Measurements from ENCODE around the gene CFAP99. TPM values are rescaled to one million over a fixed set of nuclear protein-coding genes. Genes with fewer than 3 reads are reported as not detected.
"Not testable (repeated sequence)": the region's sequence is repeated elsewhere in the genome, so short reads cannot be mapped to it uniquely, and the experiment has no call there.

Gene CFAP99
- total RNA-seq, 1 donor from 2014 or later = 0.17 TPM

DNA sequence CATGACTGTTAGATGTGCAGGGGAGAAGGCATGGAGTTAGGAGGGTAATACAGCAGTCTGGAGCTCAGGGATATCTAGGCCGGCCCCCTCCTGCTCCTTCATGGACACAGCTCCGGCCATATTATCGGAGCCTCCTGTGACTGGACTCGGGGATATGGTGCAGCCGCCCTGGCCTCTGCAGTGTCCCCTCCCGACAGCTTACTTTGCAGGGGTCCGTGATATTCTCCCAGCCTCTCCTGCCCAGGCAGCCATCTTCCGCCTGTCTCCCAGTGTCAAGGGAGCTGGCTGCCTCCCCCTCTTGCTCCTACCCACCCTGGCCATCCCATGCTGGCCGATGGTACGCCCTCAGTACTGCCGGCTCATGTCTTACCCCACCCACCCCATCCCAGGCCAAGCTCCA, 30.3 kb downstream of the CFAP99 start:
- no peak for DNase-seq

DNA sequence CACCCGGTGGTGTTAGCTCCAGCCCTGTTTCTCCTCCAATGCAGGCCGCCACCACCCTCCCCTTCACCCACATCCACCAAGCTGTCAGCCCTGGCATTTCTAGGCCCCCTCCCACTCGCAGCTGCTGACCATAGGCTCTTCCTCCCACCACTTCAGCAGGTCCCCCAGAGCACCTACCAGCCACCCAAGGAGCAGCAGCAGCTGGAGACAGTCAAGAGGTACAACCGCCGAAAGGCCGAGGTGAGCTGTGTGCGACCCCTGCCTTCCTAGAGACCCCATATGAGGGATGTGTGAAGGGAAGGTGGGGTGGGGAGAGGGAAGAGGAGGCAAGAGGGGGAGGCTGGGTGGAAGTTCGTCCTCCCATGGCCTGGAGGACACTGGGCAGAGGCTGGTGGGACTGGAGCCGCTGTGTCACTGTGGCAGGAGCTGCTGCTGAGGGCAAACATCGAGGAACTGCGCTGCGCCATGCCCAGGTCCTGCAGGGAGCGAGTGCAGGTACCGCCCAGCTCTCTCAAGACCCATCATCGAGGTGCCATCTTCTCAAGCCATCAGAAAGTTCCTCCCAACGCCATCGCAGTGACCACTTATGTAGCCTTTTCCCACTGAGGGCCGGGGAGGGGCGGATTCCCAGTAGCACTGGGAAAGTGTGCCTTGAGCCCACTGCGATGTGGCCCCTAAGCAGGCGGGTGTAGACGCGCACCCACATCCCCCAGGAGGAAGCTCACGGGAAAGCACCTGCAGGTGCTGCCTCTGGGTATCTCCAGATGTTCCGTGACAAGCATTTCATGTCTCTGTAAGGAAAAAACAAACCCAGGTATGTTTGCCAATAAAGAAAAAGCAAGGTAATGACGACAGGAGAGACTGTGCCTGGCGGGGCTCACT, 31.0 kb downstream of the CFAP99 start:
- DNase-seq = no peak

DNA sequence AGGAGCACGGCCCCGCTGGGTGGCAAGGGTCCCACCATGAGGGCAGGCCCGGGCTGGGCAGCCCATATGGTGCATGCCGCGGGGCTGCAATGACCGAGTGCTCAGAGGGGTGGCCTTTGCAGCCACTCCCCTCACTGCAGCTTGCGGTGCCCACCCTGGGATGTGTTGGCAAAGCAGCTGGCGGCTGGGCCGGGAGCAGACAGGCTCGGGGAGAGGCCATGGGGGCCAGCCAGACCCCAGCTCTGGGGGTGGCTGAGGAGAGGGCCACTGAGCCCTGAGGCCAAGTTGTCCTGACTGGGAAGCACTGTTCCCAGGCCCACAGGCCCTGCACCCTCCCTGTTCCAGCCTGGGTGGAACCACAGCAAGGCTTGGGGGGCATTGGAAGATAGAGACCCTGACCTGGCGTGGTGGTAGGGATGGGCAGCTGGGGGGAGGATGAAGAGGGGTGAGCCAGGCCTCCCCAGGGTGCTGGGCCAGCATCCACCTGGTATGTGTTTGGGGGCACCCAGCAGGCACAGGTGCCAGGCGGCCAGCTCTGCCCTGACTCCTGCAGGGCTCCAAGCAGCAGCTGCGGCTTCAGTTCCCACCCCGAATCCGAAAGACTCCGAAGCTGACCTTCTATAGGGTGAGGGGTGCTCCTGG, 31.8 kb downstream of the CFAP99 start:
- no peak for DNase-seq

DNA sequence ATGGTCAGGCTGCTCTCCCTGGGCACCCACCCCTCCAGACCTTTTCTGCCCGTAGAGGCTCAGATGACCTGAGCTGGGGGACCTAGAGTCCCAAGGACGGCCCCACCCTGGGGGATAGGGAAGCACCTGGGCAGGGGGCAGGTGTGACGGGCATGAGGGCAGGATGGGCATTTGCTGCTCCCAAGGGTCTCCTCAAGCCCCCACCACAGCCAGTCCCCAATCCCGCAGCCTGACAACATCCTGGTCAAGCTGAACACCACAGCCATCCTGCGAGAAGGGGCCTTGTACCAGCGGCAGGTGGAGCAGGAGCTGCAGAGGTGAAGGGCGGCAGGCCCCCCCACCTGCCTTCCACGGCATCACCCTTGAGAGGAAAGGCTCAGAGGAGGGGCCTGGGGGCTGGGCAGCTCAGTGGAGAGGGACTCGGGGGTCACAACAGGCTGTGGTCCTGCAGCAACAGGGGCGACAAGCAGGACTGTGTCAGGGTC, 32.3 kb downstream of the CFAP99 start:
- DNase-seq = no peak

DNA sequence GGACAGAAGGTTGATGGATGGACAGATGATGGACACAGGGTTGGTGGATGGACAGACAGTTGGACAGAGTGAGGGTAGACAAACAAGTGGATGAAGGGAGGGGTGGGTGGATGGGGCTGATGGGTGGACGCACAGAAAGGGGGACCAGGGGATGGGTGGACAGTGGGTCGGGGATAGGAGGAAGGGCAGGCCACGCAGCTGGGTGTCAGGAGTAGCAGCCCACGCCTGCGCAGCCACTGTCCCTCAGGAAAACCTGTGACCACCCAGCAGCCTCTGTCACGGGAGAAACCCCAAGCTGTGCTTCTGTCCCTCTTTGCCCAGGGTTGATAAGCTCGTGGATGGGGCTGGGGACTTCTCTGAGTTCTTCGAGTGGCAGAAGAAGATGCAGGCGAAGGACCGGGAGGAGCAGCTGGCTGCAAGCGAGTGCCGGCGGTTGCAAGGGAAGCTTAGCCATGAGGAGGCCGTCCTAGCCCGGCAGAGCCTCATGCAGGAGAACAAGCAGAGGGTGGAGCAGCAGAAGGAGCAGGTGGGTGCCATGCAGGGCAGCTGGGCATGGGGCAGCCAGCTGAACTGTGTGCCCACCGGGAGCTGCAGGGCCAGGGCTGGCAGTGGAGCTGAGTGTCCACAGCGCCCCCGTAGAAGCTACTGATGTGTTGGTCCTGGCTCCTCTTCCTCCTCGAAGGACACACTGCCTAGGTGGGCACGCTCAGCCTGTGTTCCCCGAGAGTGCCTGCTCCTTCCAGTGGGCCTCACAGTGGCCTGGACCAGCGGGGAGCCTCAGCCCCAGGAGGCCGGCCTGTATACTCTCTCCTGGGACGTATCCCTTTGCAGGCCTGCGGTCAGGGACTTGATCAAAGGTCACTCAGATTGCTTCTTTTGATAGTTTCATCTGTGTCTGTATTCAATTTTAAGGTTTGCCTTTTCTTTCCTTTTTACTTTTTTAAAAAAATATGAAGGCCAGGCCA, 33.3 kb downstream of the CFAP99 start:
- no peak for DNase-seq

DNA sequence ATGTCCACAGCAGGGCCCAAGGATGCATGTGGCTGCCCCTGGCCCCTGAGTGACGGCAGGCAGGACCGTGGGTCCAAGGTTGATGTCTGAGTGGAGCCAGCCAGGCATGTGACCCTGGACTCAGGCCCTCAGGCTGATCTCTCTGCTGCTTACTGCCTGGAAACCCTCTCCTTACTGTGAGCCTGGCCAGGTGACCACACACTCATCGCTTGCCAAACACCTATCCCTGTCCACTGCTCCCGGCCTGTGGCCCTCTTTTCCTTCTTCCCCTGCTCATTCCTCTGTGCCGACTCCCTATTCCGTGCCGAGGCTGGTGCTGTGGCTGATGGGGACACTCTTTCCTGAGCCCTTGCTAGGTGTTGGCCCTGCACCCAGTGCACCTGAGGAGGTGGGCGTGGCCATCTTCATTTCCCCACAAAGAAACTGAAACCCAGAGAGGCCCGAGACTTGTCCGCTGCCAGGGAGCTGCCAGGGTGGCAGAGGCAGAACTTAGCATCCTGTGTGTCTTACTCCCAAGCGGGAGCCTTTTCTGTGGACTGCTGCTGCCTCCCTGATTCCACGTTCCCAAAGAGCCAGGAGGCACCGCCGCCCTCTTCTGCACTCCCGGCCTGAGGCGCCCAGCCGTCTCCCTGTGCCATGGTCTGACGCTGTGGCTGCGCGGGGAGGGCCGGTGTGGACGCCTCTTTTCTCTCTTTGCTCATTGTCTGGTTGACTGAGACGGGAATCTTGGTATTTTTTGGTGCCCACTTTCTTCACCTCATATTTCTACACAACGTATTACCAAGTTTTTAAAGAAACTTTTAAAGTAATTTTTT, 38.9 kb downstream of the CFAP99 start:
- no peak for DNase-seq

DNA sequence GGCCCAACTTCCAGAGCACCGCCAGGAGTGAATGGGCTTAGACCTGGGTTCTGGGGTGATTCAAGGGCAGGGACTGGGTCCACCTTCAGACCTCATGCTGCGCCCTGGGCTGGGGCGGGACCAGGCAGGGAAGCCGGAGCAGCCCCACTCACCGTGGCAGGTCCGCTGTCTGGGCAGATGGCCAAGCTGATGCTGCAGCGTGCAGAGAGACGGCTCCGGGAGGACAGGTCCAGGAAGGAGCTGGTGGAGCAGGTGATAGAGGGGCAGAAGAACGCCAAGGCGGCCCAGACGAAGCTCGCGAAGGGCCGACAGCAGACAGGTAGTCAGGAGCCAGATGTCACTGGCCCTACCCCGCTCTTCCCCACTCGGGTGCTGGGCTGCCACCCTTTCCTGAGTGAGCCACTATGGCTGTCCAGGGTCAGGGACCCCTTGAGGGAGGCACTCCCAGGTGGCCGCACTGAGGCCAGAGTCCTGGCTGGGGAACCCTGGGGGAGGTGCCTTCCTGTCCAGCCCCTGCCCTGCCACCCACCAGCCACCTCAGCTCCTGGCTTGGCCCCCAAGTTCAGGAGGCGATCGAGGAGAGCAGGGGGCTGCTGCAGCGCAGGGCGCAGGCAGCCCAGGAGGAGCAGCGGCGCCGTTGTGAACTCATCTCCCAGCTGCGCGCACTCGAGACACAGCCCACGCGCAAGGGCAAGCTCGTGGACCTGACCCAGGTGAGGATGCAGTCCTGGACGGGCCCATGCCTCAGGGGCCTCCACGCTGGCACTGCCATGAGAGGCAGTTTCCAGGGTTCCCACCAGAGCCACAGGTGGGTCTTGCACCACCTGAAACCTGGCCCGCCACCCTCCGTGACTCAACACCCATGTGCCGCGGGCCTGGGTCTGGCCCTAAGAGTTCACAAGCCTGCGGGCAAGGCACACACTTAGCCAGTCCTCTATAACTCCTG, 40.1 kb downstream of the CFAP99 start:
- DNase-seq = no peak

DNA sequence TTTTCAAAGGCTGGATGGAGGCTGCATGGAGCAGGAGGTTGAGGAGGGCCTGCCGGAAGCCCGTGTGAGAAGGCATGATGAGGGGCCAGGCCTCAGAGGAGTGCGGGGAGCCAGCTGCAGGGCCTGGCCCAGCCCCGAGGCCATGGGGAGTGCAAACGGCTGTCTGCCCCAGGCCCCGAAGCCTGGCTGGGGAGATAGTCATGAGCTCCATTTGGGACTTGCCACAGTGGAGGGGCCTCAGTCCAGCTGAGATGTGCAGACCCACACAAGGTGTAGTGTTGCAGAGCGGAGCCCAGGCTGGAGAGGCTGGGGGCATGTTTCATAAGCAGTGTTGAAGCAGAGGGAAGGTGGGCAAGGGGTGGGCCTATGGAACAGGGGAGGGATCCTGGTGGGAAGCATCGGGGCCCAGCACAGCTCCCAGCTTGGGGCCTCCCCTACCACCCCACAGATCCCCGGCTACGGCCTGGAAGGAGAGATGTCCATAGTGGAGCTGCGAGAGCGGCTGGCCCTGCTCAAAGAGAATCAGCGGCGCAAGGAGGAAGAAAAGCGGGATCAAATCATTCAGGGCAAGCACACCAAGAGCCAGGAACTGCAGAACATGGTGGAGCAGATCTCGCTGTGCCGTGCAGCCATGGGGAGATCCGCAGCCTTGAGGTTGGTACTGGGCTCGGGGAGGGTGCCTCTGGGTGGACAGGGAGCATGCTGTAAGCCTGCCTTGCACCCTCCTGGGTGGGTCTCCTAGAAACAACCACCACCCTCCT, 41.0 kb downstream of the CFAP99 start:
- no peak for DNase-seq

DNA sequence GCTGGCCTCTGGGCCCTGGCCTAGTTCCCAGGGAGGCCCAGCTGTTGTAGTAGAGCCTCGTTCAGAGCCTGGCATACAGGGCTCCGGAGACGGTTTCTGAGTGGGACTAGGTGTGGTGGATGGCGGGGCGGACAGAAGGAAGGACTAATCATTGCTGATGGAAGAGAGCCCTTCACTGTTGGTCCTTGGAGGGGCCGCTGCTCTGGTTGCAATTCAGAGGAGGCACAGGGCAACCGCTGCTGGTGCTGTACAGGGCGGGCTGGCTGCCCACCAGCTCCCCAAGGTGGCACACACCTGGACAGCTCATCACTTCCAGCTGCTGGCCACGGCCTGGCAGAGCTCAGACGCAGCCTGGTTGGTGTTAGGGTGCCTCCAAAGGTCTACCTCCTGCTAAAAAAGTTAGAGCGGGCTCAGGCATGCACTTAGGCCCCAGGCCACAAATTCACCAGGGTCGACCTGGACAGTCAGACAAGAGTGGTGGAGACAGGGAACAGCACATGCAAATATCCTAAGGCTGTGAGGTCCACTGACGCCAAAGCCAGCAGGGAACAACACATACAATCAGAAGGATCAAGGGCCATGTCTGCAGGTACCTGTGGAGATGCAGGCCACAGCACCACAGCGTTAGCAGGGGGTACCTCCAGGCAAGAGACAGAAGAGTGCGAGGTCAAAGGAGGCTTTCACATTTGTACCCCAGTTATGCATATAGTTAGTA, 42.6 kb downstream of the CFAP99 start:
- no peak for DNase-seq

DNA sequence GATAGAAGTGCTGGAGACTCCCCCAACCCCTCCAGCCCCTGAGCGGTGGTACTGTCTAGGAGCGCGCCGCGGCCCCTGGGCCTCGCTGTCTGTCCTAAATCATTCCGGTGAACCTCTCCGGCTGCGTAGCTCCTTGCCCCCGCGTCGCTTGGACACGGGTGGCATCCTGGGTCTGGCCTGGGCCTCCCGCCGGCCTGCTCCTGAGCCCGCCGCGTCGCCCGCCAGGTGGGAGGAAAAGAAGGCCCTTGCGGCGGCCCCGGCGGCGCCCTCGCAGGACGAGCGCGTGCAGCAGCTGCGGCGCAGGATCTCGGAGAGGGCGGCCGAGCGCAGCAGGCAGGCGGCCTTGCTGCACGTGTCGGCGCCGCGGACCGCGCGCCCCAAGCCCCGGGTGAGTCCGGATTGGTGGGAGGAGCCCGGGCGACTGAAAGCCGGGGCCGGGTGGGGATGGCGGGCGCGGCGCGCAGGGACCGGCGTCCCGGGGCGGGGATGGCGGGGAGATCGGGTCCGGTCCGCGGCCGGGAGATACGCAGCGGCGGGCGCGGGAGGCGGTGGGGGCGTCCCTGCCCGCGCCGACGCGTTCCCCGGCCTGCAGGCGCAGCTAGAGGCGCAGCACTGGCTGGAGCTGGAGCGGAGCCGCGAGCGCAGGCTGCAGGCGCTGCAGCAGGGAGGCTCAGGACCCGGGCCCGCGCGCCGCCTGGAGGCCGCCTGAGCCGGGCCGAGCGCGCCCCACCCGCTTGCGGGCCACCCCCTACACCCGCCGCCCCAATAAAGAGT, 43.6 kb downstream of the CFAP99 start:
- peak; percentile 86 for DNase-seq

DNA sequence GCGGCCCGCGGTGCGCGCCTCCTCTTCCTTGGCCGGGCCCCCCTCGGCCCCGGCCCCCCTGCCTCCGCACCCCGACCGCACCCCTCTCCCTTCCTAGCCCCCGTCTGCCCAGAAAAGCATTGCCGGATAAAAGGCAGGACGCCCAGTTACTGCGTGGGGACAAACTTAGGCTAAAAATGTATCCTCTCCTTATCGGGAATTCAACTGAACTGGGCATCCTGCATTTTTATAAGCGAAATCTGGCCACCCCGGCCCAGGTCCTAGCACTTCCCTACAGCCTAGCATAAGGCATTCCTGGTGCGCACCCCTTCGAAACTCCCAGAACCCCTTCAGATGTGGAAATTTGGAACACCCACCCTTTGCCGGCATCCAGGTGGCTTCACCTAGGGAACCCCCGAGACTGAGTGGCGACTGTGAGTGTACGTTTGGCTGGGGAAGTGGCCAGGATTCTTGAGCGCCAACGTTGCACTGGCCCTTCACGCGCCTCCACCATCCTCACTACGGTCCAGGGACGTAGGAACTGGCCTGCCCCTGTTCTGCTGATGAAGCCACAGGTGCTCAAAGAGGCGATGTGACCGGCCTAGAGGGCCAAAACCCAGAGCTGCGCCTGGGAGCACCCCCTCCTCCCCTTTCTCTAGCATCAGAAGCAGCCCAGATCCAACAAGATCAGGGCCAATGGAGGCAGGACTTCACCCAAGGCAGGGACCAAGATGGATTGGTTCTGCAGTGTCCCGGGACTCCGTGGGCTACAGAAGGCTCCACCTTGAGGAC, 44.4 kb downstream of the CFAP99 start:
- no peak for DNase-seq

DNA sequence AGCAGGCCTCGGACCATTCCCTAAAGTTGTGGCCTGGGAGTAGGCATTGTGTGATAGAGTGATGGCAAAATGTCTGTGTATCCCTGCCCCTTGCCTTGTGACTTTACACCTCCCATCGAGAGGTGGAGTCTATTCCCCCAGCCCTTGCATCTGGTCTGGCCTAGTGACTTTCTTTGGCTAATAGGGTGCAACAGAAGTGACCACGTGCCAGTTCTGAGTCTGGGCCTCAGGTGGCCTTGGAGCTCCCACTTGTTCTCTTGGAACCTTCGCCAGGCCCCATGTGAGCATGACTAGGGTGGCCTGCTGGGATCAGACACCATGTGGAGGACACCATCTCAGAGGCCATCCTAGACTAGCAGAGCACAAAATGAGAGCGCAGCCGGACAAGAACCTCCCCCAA, 46.3 kb downstream of the CFAP99 start:
- DNase-seq = no peak

DNA sequence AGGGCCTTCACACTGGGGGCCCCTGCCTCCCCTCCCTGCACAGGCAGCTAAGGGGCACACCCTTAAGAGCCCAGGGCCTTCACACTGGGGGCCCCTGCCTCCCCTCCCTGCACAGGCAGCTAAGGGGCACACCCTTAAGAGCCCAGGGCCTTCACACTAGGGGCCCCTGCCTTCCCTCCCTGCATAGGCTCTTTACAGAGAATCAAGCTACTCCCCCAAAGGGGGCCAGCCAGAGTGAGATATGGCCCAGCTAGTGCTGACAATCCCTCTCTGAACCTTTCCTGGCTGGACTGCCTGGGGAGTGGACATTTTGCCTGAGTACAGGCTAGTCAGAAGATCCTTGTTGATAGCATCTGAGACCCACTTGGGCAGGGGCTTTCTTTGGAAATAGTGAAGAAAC, 46.8 kb downstream of the CFAP99 start:
- not testable (repeated sequence) for DNase-seq

DNA sequence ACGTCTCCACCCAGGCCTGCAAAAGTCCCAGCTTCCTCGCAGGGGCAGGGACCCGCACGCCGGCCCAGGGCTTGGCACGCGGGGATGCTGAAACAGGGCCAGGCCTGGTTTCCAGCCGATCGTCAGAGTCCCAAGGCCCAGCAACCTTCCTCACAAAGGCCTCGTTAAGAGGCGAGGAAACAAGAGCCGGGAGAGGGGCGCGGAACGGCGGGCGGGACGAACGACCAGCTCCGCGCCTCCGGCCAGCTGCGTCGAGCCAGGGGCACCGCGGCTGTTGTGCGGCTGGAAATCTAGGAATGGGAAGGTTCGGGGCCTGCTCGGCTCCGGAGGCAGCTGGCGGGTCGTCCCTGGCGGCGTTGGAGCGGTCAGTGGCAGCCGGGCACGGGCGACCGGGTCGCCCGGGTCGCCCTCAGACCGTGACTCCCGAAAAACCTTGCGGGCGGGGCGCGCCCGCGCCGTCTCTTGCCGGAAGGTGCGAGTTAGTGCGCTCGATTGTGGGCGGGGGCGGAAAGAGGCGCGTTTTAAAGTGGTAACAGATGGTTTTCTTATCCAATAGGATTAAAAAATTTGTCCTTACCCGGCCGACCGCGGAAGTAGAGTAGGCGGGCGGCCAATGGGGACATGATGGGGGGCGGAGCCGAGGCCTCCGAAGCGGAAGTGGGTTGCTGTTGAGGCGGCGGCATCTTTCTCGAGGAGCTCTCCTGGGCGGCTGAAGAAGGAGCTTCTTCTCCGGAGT, 49.9 kb downstream of the CFAP99 start, which contains the start of gene RNF4:
RNF4 (plus strand) TSS at position 651 of the 736 bp plus-strand sequence. CDS start 21,388 bp downstream, outside the sequence.
- DNase-seq = peak; percentile 96

DNA sequence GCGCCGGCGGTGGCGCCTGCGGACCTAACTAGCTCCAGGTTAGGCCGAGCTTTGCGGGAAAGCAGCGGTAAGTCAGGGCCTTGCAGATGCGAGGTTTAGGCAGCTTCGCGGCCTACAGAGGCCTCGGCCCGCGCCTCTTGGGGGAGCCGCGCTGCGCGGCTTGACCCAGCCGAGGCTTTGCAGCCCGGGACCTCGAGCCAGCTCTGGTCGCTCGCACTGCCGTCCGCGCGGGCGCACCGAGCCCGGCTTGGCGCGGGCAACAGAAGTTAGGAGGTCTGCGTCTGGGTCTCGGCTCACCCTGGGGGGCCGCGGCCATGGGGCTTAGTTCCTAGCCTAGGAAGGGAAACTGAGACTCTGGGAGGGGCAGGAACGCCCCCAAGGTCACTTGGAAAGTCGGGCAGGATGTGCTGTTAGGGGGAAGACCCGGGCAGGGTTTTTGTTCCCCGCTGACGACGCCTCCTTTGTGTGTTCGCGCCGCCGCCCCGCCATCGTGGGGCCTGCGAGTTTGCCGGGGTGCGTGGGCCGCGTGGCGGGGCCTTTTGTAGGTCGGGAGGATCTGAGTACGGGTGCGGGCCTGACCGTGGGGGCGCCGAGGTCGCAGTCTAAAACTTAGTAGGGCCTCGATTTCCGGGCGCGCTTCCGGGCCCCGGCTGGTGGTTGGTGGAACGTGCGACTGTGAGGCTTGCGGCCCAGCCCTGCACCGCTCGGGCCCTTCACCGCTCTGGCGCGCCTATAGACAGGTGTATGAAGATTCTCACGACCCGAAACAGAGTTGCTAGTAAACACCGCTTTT, 50.6 kb downstream of the CFAP99 start:
- DNase-seq = peak; percentile 51

DNA sequence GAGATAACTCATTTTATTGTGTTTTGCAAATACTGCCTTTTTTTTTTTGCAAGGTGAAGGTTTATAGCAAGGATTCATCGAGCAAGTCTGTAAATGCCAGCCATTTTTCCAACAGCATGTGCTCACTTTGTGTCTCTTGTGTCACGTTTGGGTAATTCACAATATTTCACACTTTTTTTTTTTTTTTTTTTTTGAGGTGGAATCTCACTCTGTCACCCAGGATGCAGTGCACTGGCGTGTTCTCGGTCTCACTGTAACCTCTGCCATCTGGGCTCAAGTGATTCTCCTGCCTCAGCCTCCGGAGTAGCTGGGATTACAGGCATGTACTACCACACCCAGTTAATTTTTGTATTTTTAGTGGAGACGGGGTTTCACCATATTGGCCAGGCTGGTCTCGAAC, 52.0 kb downstream of the CFAP99 start:
- DNase-seq = no peak

Data from dermis blood vessel endothelial cell (primary cell).